Fibroblast of the aortic adventitia (primary cell): ENCODE measurements around the gene CCDC85A. TPM values are rescaled to one million over a fixed set of nuclear protein-coding genes. Genes with fewer than 3 reads are reported as not detected.

Experiments used
- DNase-seq: peaks from one replicate; pipeline ENCODE4 v3.0.0-alpha.2; 2010; ENCODE audit warnings: low read depth
- H3K4me3 ChIP-seq: 2 replicates; pipeline ENCODE4 v1.5.1; 2011; ENCODE audit warnings: low read depth, mild to moderate bottlenecking, control low read depth, low read length, moderate library complexity
- total RNA-seq: library from RNA; depleted of rRNA; stranded (reverse); fragments of >200 nt; gene quantifications from 2 replicates; pipeline ENCODE4 v1.2.3, GENCODE V29; 2012; ENCODE audit warnings: low replicate concordance
- TF ChIP-seq, protein P1 (sequence below): IDR thresholded peaks from 2 replicates; pipeline ENCODE4 v1.5.1; 2011; ENCODE audit warnings: mild to moderate bottlenecking, low read length, control low read depth, inconsistent platforms; ENCODE audit not compliant: insufficient read depth

CCDC85A gene
- total RNA-seq, 1 donor: 0.45 TPM

DNA sequence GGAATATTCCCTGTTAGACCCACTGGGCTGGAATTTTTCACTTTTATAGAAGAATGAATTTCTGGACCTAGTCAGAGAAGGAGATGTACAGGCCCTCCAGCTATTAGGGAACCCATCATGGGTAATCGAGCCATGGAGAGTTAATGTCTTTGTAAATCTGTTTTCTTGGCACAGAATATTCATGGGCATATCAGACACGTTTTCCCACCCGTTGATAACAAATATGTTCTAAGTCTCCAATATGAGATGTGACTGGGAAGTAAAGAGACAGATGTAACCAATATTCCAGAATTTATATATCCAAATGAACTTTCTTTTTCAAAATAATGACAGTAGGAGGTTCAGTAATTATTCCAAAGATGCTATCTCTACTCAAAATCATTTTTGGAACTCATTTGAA lies 38.7 kb downstream of the CCDC85A start:
- DNase-seq: no peak
- H3K4me3 ChIP-seq: no peak overlapping the region
- TF ChIP-seq, protein P1, sequence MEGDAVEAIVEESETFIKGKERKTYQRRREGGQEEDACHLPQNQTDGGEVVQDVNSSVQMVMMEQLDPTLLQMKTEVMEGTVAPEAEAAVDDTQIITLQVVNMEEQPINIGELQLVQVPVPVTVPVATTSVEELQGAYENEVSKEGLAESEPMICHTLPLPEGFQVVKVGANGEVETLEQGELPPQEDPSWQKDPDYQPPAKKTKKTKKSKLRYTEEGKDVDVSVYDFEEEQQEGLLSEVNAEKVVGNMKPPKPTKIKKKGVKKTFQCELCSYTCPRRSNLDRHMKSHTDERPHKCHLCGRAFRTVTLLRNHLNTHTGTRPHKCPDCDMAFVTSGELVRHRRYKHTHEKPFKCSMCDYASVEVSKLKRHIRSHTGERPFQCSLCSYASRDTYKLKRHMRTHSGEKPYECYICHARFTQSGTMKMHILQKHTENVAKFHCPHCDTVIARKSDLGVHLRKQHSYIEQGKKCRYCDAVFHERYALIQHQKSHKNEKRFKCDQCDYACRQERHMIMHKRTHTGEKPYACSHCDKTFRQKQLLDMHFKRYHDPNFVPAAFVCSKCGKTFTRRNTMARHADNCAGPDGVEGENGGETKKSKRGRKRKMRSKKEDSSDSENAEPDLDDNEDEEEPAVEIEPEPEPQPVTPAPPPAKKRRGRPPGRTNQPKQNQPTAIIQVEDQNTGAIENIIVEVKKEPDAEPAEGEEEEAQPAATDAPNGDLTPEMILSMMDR: no peak

DNA sequence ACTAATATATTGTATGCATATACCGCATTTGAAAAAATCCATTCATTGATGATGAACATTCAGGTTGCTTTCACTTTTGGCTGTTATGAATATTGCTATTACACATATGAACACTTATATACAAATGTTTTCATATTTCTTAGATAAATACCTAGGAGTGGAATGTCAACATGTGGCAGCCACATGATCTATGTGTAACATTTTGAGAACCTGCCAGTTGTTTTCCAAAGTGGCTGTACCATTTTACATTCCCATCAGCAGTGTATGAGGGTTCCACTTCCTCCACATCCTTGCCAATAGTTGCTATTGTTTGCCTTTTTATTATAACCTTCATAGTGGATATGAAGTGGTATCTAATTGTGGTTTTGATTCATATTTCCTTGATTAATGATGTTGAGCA lies 40.5 kb downstream of the CCDC85A start:
- DNase-seq: no peak
- TF ChIP-seq, protein P1: no peak
- H3K4me3 ChIP-seq: no peak overlapping the region

DNA sequence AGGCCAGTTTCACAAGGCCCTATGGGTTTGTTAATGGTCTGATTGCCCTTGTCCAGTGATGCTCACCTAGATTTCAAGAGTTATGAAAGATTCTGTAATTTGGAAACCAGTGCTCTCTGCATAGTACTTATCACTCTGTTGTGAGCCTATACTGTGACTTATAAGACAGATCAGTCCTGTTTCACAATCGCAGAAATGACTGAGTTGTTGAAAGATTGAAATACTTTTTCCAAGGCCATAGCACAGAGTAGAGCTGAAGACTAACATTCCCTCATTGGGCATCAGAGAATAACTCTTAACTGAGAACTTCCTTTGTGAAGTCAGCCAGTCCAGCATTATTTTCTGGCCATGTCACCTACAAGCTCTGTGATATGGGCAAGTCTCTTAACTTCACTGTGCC lies 44.0 kb downstream of the CCDC85A start:
- H3K4me3 ChIP-seq: no peak overlapping the region
- no peak for DNase-seq
- TF ChIP-seq, protein P1: no peak

DNA sequence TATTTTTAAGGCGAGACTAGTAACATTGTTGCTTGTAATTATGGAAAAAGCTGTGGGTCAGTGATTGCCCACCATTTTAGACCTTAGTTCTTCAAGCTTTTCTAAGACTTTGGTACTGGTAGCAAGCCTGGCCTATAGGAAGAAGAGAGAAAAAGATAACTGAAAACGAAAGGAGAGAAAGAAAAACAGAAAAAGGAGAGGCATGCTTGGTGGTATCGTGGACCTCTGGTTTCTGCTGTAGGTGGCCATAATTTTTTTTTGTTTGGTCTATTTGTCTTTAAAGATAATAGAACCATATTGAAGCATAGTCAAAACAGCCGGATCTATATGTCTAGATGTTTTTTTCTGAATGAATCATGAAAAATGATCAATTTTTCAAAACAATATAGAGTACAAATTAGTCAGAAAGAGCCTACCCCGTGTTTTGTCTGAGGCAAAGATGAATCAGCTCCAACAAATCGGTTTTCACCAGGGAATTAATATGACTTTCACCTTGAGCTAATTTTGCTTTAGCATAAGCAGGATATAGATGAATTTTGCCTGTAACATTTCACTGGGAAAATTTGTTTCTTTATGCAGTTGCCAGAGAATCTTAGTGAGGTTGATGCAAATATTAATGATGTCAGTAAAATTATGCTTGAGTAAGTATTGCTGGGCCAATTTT lies 45.7 kb downstream of the CCDC85A start:
- DNase-seq: no peak
- TF ChIP-seq, protein P1: no peak
- no peak overlapping the region for H3K4me3 ChIP-seq

DNA sequence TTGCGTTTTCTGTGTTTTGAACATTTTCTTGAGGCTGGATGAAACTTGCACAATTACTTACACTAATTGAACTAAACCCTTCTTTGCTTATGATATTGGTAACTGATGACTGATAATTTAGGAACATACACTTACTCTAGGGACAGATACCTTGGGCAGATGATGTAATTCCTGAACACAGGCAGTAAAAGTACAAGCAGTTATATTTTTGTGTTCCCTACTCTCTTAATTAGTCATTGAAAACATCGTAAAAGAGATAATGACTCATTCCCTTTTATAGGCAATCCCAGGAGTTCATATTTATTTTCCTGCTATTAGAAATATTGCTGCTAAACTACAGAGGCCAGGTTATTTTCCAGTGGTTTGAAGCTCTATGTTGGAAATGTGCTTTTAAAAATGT lies 46.4 kb downstream of the CCDC85A start:
- H3K4me3 ChIP-seq: no peak overlapping the region
- no peak for DNase-seq
- TF ChIP-seq, protein P1: no peak

DNA sequence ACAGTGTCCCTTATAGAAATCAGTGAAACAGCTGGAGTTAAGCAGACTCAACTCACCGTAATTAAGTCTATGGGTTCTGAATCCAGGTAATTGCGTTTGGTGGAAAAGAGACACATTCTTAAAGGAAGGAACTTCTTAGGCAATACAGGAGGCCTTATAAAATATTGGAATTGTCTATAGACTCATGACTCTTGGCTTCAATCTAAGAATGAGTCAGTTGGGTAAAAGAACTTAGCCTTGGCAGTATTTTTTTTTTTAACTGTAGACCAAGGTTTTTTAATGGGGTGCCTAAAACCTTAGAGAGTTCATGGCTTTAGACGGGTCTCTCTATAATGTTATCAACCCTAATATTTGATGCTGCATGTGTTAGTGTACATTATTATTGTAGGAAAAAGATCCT lies 47.6 kb downstream of the CCDC85A start:
- DNase-seq: no peak
- TF ChIP-seq, protein P1: no peak
- no peak overlapping the region for H3K4me3 ChIP-seq

DNA sequence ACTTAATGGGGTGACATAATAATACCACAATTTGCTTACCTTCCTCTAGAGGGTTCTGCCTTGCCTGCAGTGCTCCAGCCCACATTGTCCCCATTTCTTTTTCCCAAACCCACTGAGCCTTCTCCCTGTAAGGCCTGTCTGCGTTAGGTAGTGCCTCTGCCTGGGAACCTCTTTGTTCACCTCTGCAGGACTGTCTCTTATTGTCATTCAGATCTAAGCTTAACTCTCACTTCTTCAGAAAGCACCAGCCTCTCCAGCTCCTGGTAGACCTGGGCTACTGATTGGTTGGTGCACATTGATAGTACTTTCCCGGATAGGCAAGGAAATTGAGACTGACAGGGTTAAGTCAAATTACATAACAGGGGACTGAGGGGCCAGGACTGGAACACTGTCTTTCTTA lies 49.1 kb downstream of the CCDC85A start:
- H3K4me3 ChIP-seq: no peak overlapping the region
- no peak for DNase-seq
- TF ChIP-seq, protein P1: no peak
